IMR-90 (cell line): Measurements from ENCODE around the gene AFF2. TPM values are rescaled to one million over a fixed set of nuclear protein-coding genes. Genes with fewer than 3 reads are reported as not detected.
A peak's percentile ranks its signal among the peaks of the same experiment; 100 is the strongest.

Experiments
- ATAC-seq: fragments of 200-7000 bp; cut with Tn5 transposase; 2 replicates; pipeline ENCODE4 v1.9.1; 2020; ENCODE audit warnings: low read depth, mild to moderate bottlenecking, moderate library complexity
- Bru-seq: library from RNA; stranded (reverse); fragments of 400-500 nt; gene quantifications from one replicate; lab custom pipeline; 2021; lab: Mats Ljungman, UMichigan
- BruChase-seq, 2 experiments: library from RNA; stranded (reverse); fragments of 400-500 nt; gene quantifications; one replicate each; lab custom pipeline; 2021; lab: Mats Ljungman, UMichigan
- BruUV-seq: library from RNA; stranded (reverse); fragments of 400-500 nt; replicated peaks from 2 replicates; lab custom pipeline; 2021; lab: Mats Ljungman, UMichigan
- CTCF ChIA-PET: fragments of 300-600 bp; formaldehyde crosslinking; extraction: SDS; loops from one replicate; lab custom pipeline; 2021; ENCODE audit warnings: antibody characterized with exemption; lab: Yijun Ruan, JAX
- POLR2A ChIA-PET: fragments of 300-600 bp; sonication (Branson Sonifier 250); formaldehyde crosslinking; loops from one replicate; lab custom pipeline; 2022; ENCODE audit warnings: antibody characterized with exemption; ENCODE audit not compliant: unreplicated experiment; lab: Charles Lee
- DNase-seq: peaks from one replicate; pipeline ENCODE4 v3.0.0; 2013
- H2AFZ ChIP-seq: replicated peaks from 2 replicates; pipeline ENCODE3; 2013; ENCODE audit warnings: low read length, mild to moderate bottlenecking; ENCODE audit not compliant: poor library complexity
- H2AK5ac ChIP-seq: 2 replicates; pipeline ENCODE4 v1.6.1; 2013; ENCODE audit warnings: low read depth, low read length, inconsistent platforms
- H2AK9ac ChIP-seq: replicated peaks from 2 replicates; pipeline ENCODE3; 2013; ENCODE audit warnings: mild to moderate bottlenecking, low read depth, low read length, moderate library complexity; ENCODE audit not compliant: poor library complexity
- H2BK120ac ChIP-seq: 2 replicates; pipeline ENCODE4 v1.6.1; 2013; ENCODE audit warnings: low read depth, low read length, inconsistent platforms
- H2BK15ac ChIP-seq: 3 replicates; pipeline ENCODE4 v1.6.1; 2013; ENCODE audit warnings: low read depth, low read length, inconsistent platforms
- H2BK20ac ChIP-seq: 2 replicates; pipeline ENCODE4 v1.6.1; 2013; ENCODE audit warnings: low read depth, mild to moderate bottlenecking, inconsistent platforms, low read length, moderate library complexity
- H2BK5ac ChIP-seq: 2 replicates; pipeline ENCODE4 v1.6.1; 2013; ENCODE audit warnings: mild to moderate bottlenecking, low read depth, low read length, inconsistent platforms; ENCODE audit not compliant: poor library complexity, severe bottlenecking
- H3K14ac ChIP-seq: replicated peaks from 2 replicates; pipeline ENCODE4 v1.6.1; 2013; ENCODE audit warnings: low read depth, low read length, inconsistent platforms
- H3K18ac ChIP-seq: 2 replicates; pipeline ENCODE4 v1.6.1; 2013; ENCODE audit warnings: low read depth, low read length, control low read depth
- H3K23ac ChIP-seq: 2 replicates; pipeline ENCODE4 v1.6.1; 2013; ENCODE audit warnings: low read depth, low read length, inconsistent platforms
- H3K27ac ChIP-seq: 2 replicates; pipeline ENCODE4 v1.5.1; 2013; ENCODE audit warnings: mild to moderate bottlenecking, control low read depth, low read length; ENCODE audit not compliant: insufficient read depth
- H3K27me3 ChIP-seq: 2 replicates; pipeline ENCODE4 v1.6.1; 2013; ENCODE audit warnings: low read length; ENCODE audit not compliant: control insufficient read depth, insufficient read depth
- H3K36me3 ChIP-seq: 2 replicates; pipeline ENCODE4 v1.6.1; 2013; ENCODE audit warnings: low read length, mixed read lengths; ENCODE audit not compliant: control insufficient read depth, insufficient read depth
- H3K4ac ChIP-seq: 2 replicates; pipeline ENCODE4 v1.6.1; 2013; ENCODE audit warnings: low read depth, low read length, inconsistent platforms
- H3K4me1 ChIP-seq: 2 replicates; pipeline ENCODE4 v1.6.1; 2013; ENCODE audit warnings: low read length, mixed read lengths; ENCODE audit not compliant: control insufficient read depth, insufficient read depth
- H3K4me2 ChIP-seq: 2 replicates; pipeline ENCODE4 v1.6.1; 2013; ENCODE audit warnings: low read depth, mild to moderate bottlenecking, control low read depth, low read length, moderate library complexity
- H3K4me3 ChIP-seq: 2 replicates; pipeline ENCODE4 v1.5.1; 2013; ENCODE audit warnings: low read depth, mild to moderate bottlenecking, control low read depth, low read length, moderate library complexity; ENCODE audit not compliant: insufficient read depth
- H3K56ac ChIP-seq: 2 replicates; pipeline ENCODE4 v1.6.1; 2013; ENCODE audit warnings: low read length, inconsistent platforms; ENCODE audit not compliant: insufficient read depth; ENCODE audit errors: extremely low read depth
- H3K79me1 ChIP-seq, 2 experiments: 2 replicates each; pipeline ENCODE4 v1.6.1; 2013; ENCODE audit warnings: low read length in 2 of 2, inconsistent platforms in 1 of 2, low read depth in 1 of 2
- H3K9ac ChIP-seq: 2 replicates; pipeline ENCODE4 v1.6.1; 2013; ENCODE audit warnings: low read depth, low read length, control low read depth
- H3K9me1 ChIP-seq: 2 replicates; pipeline ENCODE4 v1.6.1; 2013; ENCODE audit warnings: low read length, inconsistent platforms; ENCODE audit not compliant: insufficient read depth
- H3K9me3 ChIP-seq: 2 replicates; pipeline ENCODE4 v1.6.1; 2013; ENCODE audit warnings: low read length; ENCODE audit not compliant: control insufficient read depth, insufficient read depth
- H4K20me1 ChIP-seq: 2 replicates; pipeline ENCODE4 v1.6.1; 2013; ENCODE audit warnings: low read length, inconsistent platforms; ENCODE audit not compliant: insufficient read depth
- H4K5ac ChIP-seq: 2 replicates; pipeline ENCODE4 v1.6.1; 2013; ENCODE audit warnings: mild to moderate bottlenecking, low read depth, low read length, control low read depth
- H4K8ac ChIP-seq, 2 experiments: 2 replicates each; pipeline ENCODE4 v1.6.1; 2013; ENCODE audit warnings: low read depth in 2 of 2, low read length in 2 of 2, control low read depth in 1 of 2, inconsistent platforms in 1 of 2
- H4K91ac ChIP-seq: 2 replicates; pipeline ENCODE4 v1.6.1; 2013; ENCODE audit warnings: low read depth, low read length, inconsistent platforms; ENCODE audit not compliant: insufficient read depth
- BHLHE40 ChIP-seq: fragments of 150-350 bp; IDR thresholded peaks from 2 replicates; pipeline ENCODE4 v1.6.1; 2016; ENCODE audit warnings: mild to moderate bottlenecking, low read depth, low read length
- CEBPB ChIP-seq: IDR thresholded peaks from 2 replicates; pipeline ENCODE4 v1.6.1; 2012; ENCODE audit warnings: low read depth, low read length, improper control_type of control experiment
- CHD1 ChIP-seq: IDR thresholded peaks from 2 replicates; pipeline ENCODE4 v1.6.1; 2012; ENCODE audit warnings: low read depth, low read length, improper control_type of control experiment
- MAFK ChIP-seq: IDR thresholded peaks from 2 replicates; pipeline ENCODE4 v1.6.1; 2012; ENCODE audit warnings: low read depth, low read length, improper control_type of control experiment
- POLR2A ChIP-seq: IDR thresholded peaks from 2 replicates; pipeline ENCODE4 v1.6.1; 2012; ENCODE audit warnings: mild to moderate bottlenecking, low read depth, low read length
- RAD21 ChIP-seq: IDR thresholded peaks from 2 replicates; pipeline ENCODE4 v1.6.1; 2012; ENCODE audit warnings: low read length, improper control_type of control experiment
- RCOR1 ChIP-seq: IDR thresholded peaks from 2 replicates; pipeline ENCODE4 v1.6.1; 2012; ENCODE audit warnings: mild to moderate bottlenecking, low read length, improper control_type of control experiment; ENCODE audit not compliant: insufficient replicate concordance
- RFX5 ChIP-seq: IDR thresholded peaks from 2 replicates; pipeline ENCODE4 v1.8.0; 2012; ENCODE audit warnings: low read depth, mild to moderate bottlenecking, low read length, moderate library complexity
- SMC3 ChIP-seq: fragments of 150-350 bp; IDR thresholded peaks from 2 replicates; pipeline ENCODE4 v1.6.1; 2016; ENCODE audit warnings: low read depth, mild to moderate bottlenecking, antibody characterized with exemption, low read length, moderate library complexity
- WGBS, 2 experiments: methylation state at CpG; one replicate each; pipeline versions ENCODE4 v1.1.5 to v1.1.7; 2013; ENCODE audit warnings: missing lambda C conversion rate in 2 of 2; ENCODE audit not compliant: insufficient read length in 1 of 2; ENCODE audit errors: extremely low coverage in 2 of 2; 5-methylcytosine and 5-hydroxymethylcytosine counted together
- dilution Hi-C: fragments of 300-500 bp; cut with HindIII; formaldehyde crosslinking; loops from one replicate; pipeline ENCODE4 v1.14.3; 2018; ENCODE audit warnings: low sequenced_read_pairs; ENCODE audit not compliant: unreplicated experiment
- in situ Hi-C: fragments of 300-500 bp; cut with MboI; formaldehyde crosslinking; loops from 3 replicates; pipeline ENCODE4 v1.14.3; 2019; ENCODE audit warnings: low sequenced_read_pairs, inconsistent platforms, mixed read lengths
- intact Hi-C: fragments of 100-400 bp; cut with micrococcal nuclease; formaldehyde crosslinking; loops from 2 replicates; pipeline ENCODE4 v1.10.0; 2022
- long read RNA-seq: library from polyadenylated mRNA; unstranded; transcript quantifications from one replicate; pipeline ENCODE4 v2.0.0, GENCODE V29; 2021; ENCODE audit not compliant: unreplicated experiment
- polyA plus RNA-seq, 3 experiments: library from polyadenylated mRNA; depleted of rRNA; stranded (reverse); fragments of >200 nt; gene quantifications; 2 replicates each; pipeline ENCODE4 v1.2.3, GENCODE V29; 2012; ENCODE audit warnings: low replicate concordance in 1 of 3
- total RNA-seq: library from RNA; depleted of rRNA; stranded (reverse); fragments of >200 nt; gene quantifications from 2 replicates; pipeline ENCODE4 v1.2.3, GENCODE V29; 2012; rRNA removed
- TF ChIP-seq, protein P1 (sequence below): fragments of 150-350 bp; IDR thresholded peaks from 2 replicates; pipeline ENCODE4 v1.6.1; 2017; ENCODE audit warnings: mild to moderate bottlenecking, antibody characterized with exemption, low read length, low read depth
- TF ChIP-seq, protein P2 (sequence below): conservative IDR thresholded peaks from 2 replicates; pipeline ENCODE4 v1.5.1; 2012; ENCODE audit warnings: mild to moderate bottlenecking, low read depth, low read length, improper control_type of control experiment

The AFF2 gene
- 0.72 and 0.83 TPM in 2 replicates for total RNA-seq
- polyA plus RNA-seq (2012; rRNA removed), result 0.11 and 0.15 TPM in 2 replicates
- polyA plus RNA-seq (2012; cell fraction: cytosol; rRNA removed), result under 0.01 and 0.01 TPM in 2 replicates
- 0.05 TPM in 1 of 2 replicates, not detected in the other for polyA plus RNA-seq (2012; cell fraction: nucleus; rRNA removed; ENCODE audit: low replicate concordance)
- percentile 8 among the genes with signal in this experiment for Bru-seq, nascent RNA
- percentile 2 among the genes with signal in this experiment for BruChase-seq, experiment 1, labeled RNA remaining after a 6-hour chase
- percentile 3 among the genes with signal in this experiment for BruChase-seq, experiment 2, labeled RNA remaining after a 2-hour chase
- long read RNA-seq, result 0 reads

DNA sequence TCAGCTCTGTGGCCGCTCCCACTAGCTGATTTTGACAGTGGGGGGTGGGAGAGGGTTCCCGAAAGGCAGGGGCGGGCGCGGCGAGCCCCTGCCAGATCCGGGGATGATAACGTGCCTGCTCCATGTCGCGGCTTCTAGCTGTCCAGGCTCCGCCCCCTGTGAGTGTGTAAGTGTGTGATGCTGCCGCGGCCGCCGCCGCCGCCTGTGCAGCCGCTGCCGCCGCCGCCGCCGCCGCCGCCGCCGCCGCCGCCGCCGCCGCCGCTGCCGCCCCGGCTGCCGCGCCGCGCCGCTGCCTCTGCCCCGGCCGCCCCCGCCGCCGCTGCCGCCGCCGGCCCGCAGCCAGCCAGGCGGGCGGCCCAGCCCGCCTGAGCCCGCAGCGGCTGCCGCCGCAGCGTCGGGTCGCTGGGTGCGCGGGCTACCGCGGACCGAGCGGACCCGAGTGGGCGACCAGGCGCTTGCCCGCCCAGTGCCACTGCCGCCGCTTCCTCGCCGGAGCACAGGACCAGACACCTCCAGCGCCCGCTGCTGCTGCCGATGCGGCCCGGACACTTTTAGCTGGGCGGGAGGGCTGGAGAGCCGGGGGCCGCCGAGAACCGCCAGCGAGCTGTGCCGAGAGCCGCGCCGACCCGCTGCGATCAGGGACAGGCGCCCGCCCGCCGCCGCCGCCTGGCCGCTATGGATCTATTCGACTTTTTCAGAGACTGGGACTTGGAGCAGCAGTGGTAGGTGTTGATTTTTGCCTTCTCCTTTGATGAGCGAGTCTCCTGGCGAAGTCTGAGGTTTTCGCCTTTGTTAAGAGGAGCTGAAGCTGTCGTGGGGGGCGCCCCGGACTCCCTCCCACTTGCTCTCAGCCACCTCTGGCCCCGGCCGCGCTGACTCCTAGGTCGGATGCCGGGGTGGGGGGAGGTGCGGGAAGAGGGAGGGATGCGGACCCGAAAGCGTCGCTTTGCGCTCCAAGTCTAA lies at the start of gene AFF2:
Gene AFF2 (plus strand): TSS at position 195 of the 963 bp plus-strand sequence. CDS start 481 bp downstream, at position 676.
- H3K18ac ChIP-seq, result no peak within 1 kb of the TSS
- 44% methylated on average over 43 of the region's 115 CpGs; no CpG with 5 or more reads in 1 of the 2 experiments for WGBS, 2 experiments
- H3K4me3 ChIP-seq, result peak within 1 kb of the TSS; percentile 47
- H2BK15ac ChIP-seq, result no peak within 1 kb of the TSS
- H3K14ac ChIP-seq, result no peak within 1 kb of the TSS
- ATAC-seq (peak; percentile 70), DNase-seq (no peak)
- no peak within 1 kb of the TSS for H4K91ac ChIP-seq
- peak within 1 kb of the TSS; percentile 82 for H3K4me2 ChIP-seq
- H2AFZ ChIP-seq, result peak within 1 kb of the TSS; percentile 82
- H3K4ac ChIP-seq, result no peak within 1 kb of the TSS
- no peak within 1 kb of the TSS for H2BK5ac ChIP-seq
- no peak for TF ChIP-seq RCOR1
- TF ChIP-seq CHD1, result no peak
- TF ChIP-seq MAFK, result no peak
- TF ChIP-seq, protein P1, sequence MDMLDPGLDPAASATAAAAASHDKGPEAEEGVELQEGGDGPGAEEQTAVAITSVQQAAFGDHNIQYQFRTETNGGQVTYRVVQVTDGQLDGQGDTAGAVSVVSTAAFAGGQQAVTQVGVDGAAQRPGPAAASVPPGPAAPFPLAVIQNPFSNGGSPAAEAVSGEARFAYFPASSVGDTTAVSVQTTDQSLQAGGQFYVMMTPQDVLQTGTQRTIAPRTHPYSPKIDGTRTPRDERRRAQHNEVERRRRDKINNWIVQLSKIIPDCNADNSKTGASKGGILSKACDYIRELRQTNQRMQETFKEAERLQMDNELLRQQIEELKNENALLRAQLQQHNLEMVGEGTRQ, result no peak
- TF ChIP-seq, protein P2, sequence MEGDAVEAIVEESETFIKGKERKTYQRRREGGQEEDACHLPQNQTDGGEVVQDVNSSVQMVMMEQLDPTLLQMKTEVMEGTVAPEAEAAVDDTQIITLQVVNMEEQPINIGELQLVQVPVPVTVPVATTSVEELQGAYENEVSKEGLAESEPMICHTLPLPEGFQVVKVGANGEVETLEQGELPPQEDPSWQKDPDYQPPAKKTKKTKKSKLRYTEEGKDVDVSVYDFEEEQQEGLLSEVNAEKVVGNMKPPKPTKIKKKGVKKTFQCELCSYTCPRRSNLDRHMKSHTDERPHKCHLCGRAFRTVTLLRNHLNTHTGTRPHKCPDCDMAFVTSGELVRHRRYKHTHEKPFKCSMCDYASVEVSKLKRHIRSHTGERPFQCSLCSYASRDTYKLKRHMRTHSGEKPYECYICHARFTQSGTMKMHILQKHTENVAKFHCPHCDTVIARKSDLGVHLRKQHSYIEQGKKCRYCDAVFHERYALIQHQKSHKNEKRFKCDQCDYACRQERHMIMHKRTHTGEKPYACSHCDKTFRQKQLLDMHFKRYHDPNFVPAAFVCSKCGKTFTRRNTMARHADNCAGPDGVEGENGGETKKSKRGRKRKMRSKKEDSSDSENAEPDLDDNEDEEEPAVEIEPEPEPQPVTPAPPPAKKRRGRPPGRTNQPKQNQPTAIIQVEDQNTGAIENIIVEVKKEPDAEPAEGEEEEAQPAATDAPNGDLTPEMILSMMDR, result no peak
- no peak for TF ChIP-seq SMC3
- no peak for TF ChIP-seq RFX5
- TF ChIP-seq RAD21, result no peak
- TF ChIP-seq CEBPB, result no peak
- no peak for TF ChIP-seq BHLHE40
- TF ChIP-seq POLR2A, result no peak
- H3K23ac ChIP-seq, result no peak within 1 kb of the TSS
- no peaks in the 10 kb centered on the region for H3K36me3 ChIP-seq
- dilution Hi-C loops, result no loop called here
- H3K4me1 ChIP-seq, result no peaks in the 10 kb centered on the region
- no peak within 1 kb of the TSS for H3K27ac ChIP-seq
- ChIA-PET POLR2A (no interaction called here), CTCF (no interaction called here)
- no peaks in the 10 kb centered on the region; the same call in 1 of the 2 replicates for H3K9me3 ChIP-seq
- no TSS peak for BruUV-seq
- H2AK9ac ChIP-seq, result no peak within 1 kb of the TSS
- no peak within 1 kb of the TSS for H4K5ac ChIP-seq
- no peak within 1 kb of the TSS for H2BK120ac ChIP-seq
- intact Hi-C loops, result no loop called here
- H3K27me3 ChIP-seq, result peaks cover 12% of the 10 kb centered on the region
- no peaks in the 10 kb centered on the region for H3K9me1 ChIP-seq
- no peaks in the 10 kb centered on the region for H3K79me1 ChIP-seq
- in situ Hi-C loops, result no loop called here
- no peak within 1 kb of the TSS for H3K56ac ChIP-seq
- H4K20me1 ChIP-seq, result no peaks in the 10 kb centered on the region
- no peak within 1 kb of the TSS for H3K9ac ChIP-seq
- no peak within 1 kb of the TSS for H2BK20ac ChIP-seq
- no peak within 1 kb of the TSS for H2AK5ac ChIP-seq
- no peak within 1 kb of the TSS for H4K8ac ChIP-seq
